Measurements from ENCODE around the gene ATP5MC2.
"Not testable (repeated sequence)": the region's sequence is repeated elsewhere in the genome, so short reads cannot be mapped to it uniquely, and the experiment has no call there.

Gene ATP5MC2

GRCh38 chr12:53644133-53644532, 31.8 kb downstream of the ATP5MC2 start:
- no peak for DNase-seq

- no peak for DNase-seq
These were observed 32.5 kb downstream of the ATP5MC2 start for GRCh38 chr12:53643232-53643979.

DNA sequence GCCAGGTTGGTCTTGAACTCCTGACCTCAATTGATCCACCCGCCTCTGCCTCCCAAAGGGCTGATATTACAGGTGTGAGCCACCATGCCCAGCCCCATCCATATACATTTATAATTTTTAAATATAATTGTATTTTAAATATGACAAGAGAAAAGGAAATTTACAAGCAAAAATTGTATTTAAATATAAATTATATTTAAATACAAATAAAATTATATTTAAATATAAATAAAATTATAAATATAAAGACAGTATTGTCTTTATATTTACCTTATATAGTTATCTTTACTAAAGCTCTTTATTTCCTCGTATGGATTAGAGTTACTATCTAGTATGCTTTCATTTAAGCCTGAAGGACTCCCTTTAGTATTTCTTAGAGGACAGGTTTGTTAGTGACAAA, 37.8 kb downstream of the ATP5MC2 start:
- DNase-seq = no peak

DNA sequence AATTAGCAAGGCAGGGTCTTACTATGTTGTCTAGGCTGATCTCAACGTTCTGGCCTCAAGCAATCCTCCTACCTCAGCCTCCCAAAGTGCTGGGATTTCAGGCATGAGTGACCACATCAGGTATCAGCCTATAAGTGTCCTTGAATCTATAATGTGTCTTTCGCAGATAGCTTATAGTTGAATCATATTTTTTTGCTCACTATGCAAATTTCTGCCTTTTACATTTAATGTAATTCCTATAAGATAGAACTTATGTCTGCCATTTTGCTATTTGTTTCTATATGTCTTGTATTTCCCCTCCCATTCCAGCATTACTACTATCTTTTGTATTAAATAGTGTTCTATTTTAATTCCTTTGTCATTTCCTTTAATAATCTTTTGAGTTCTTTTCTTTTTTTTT, 39.2 kb downstream of the ATP5MC2 start:
- no peak for DNase-seq

GRCh38 chr12:53635708-53636107, 40.2 kb downstream of the ATP5MC2 start:
- DNase-seq = not testable (repeated sequence)

DNA sequence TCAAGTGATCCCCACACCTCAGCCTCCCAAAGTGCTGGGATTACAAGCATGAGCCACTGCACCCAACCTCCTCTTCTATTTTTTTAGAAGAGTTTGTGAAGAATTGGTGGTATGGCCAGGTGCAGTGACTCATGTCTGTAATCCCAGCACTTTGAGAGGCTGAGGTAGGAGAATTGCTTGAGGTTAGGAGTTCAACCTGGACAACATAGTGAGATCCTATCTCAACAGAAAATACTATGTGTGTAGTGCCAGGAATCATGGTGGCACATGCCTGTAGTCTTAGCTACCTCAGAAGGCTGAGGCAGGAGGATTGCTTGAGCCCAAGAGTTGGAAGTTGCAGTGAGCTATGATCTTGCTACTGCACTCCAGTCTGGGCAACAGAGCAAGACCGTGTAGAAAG, 44.2 kb downstream of the ATP5MC2 start:
- DNase-seq = no peak

- DNase-seq = no peak
These were observed 48.0 kb downstream of the ATP5MC2 start for GRCh38 chr12:53627919-53628318.

DNA sequence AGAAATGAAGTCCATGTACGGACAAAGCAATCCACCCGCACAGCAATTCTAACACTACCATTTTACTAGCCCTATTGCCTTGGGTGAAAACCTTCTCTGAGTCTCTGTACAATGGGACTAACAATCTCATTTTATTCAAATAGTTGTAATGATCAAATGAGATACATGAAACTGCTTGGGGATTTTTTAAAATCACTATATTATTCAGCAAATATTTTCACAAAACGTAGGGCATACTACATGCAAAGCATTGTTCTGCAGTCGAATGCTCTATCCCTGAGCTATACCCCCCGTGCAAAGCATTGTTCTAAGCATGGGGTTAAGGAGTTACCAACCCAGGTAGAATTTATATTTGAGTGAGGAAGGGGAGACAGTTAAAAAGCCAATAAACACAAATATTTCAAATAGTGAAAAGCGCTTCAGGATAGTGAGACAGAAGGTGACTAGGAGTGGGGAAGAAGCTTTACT, 49.1 kb downstream of the ATP5MC2 start:
- no peak for DNase-seq

GRCh38 chr12:53625946-53626701, 49.8 kb downstream of the ATP5MC2 start, which contains the start of gene ATF7:
TSS of gene ATF7 (minus strand) at chr12:53626382. CDS start at chr12:53601000, 25,382 bp downstream.
- peak; percentile 100 for DNase-seq

DNA sequence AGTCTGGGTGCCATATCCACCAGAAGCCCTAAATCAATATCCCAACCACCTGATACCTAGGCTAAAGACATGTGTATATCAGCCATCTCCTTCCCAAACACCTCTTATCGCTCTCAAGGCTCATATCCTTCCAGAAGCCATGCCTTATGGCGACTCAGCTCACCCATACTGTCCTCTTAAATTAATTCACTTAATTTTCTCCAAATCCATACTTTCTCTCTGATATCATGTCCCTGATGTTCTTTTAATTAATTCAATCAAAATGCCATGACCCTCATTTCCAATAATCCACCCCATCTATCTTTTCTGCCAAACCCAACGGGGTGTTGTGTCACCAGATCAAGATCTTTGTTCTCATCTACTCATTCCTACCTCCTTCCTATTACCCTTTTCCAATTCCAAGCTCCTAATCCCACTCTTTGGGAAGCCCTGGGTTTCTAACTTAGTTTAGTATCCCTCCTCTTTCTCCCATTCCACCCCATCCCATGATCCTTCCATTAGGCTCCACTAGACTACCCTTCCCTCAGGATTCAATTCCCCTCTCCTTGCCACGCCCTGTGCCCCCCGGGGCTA, 50.4 kb downstream of the ATP5MC2 start:
- no peak for DNase-seq

- no peak for DNase-seq
These were observed 50.9 kb downstream of the ATP5MC2 start for GRCh38 chr12:53624956-53625355.

GRCh38 chr12:53624458-53624857, 51.4 kb downstream of the ATP5MC2 start:
- DNase-seq = no peak

DNA sequence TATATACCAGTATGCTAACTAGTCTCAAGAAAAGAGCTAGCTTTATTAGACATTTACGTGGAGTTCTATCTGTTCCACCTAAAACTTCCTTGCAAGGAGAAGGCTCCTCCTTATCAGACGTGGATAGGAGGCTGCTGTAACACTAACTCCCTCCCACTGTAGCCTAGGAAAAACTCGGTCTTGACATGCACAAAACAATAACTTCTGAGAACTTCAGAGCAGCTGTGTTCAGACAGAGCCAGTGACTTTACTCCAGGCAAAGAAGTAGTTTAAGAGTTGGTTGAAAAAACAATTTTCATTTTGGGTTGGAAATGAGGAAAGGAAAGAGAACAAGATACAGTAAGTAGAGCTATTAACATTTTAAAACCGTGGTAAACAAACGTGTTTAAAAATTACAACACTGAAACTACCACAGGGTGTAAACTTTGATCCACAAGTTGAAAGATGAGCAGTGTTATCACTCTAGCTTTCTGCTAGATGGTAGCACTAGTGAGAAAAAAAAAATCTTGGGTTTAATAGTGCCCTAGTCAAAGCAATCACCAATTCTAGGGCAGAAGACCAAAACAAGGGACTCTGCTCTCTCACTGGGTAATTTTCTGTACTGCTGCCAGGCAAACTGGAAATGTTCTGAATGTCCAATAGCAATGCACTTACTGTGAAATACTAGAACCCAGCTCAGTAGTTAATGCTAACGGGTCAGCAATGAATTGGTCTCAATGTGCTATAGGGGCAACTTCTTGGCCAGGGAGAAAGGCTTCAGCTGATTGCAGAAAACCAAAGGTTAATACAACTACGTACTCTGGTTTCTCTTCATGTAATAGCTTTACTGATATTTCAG, 52.1 kb downstream of the ATP5MC2 start:
- no peak for DNase-seq

GRCh38 chr12:53622724-53623123, 53.2 kb downstream of the ATP5MC2 start:
- no peak for DNase-seq

- DNase-seq = no peak
These were observed 57.6 kb downstream of the ATP5MC2 start for GRCh38 chr12:53618275-53618674.

DNA sequence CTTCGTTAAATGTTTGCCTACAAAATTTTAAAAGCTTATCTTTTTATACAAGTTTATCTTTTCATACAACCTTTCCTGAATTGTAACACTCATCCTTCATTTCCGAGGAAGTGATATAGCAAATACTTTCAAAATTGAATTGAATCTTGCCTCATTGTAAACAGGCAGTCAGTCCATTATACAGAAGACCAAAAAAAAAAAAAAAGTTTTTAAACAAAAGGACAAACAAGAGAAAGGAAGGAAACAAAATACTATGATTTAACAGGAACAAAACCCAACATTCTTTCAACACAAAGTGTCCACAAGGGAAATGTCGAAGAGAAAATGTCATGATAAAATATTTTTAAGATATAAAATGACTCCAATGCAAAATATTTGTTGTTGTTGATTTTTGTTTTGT, 58.2 kb downstream of the ATP5MC2 start:
- no peak for DNase-seq

- DNase-seq = no peak
These were observed 58.9 kb downstream of the ATP5MC2 start for GRCh38 chr12:53616950-53617349.
